Glomerular visceral epithelial cell (primary cell): ENCODE data around the gene BHMT2.

Source experiments
- DNase-seq: peaks from one replicate; pipeline ENCODE4 v3.0.0-alpha.2; 2016; ENCODE audit errors: extremely low spot score

BHMT2 gene

GRCh38 chr5:79120221-79120620 lies 50.7 kb downstream of the BHMT2 start:
- no peak for DNase-seq

DNA sequence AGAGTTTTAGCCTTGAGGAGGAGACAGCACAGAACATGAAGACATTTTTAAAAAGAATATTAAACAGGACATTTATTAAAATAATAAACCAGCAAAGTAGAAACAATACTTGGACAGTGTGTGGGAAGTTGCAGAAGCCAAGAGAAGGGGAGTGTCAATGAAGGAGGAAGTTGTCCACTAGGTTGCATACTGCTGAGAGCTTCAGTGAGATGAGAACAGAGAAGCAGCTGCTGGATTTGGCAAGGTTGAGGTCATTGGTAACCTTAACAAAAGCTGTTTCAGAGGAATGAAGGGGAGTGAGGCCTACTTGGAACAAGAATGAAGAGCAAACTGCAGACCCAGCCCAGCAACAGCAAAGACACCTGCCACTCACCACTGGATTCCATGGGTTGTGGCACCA lies 53.4 kb downstream of the BHMT2 start:
- no peak for DNase-seq

GRCh38 chr5:79124607-79125006 lies 55.0 kb downstream of the BHMT2 start:
- DNase-seq, result no peak

- DNase-seq, result no peak
Measured at GRCh38 chr5:79130781-79131180, 61.2 kb downstream of the BHMT2 start.

- peak; percentile 51 for DNase-seq
Measured at GRCh38 chr5:79133121-79133656, 63.6 kb downstream of the BHMT2 start.

GRCh38 chr5:79133657-79134451 lies 64.3 kb downstream of the BHMT2 start:
- peak; percentile 81 for DNase-seq

GRCh38 chr5:79135790-79136553 lies 66.4 kb downstream of the BHMT2 start:
- no peak for DNase-seq

DNA sequence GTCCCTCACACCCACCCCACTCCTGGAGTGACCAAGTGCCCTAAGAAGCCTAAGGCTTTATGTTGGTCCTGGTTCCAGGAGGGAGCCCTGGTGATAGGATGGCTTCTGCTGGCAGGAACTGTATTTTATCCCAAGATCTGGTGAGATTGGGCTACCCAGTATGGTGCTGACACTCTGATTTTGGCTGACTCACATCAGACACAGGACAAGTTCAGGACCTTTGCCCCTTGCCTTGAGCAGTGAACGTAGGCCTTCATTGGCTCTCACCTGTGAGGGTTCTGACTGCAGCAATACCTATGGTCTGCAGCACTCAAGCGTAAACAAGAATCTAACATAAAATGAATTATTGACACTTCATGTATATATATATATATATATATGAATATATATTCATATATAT lies 67.1 kb downstream of the BHMT2 start:
- no peak for DNase-seq
